Lower leg skin (tissue), 4 donors: ENCODE measurements around the gene IKBKG. TPM values are rescaled to one million over a fixed set of nuclear protein-coding genes. Genes with fewer than 3 reads are reported as not detected.
A peak's percentile ranks its signal among the peaks of the same experiment; 100 is the strongest.
"Not testable (repeated sequence)": the region's sequence is repeated elsewhere in the genome, so short reads cannot be mapped to it uniquely, and the experiment has no call there.

Experiments
- DNase-seq, 2 donors: peaks; one replicate each; pipeline ENCODE4 v3.0.0-alpha.2; 2019; ENCODE audit warnings: low spot score in 2 of 2
- H3K4me3 ChIP-seq: fragments of 200-600 bp; sonication (generic); 2 replicates; pipeline ENCODE4 v1.5.1; 2017; ENCODE audit warnings: mild to moderate bottlenecking, low read depth; ENCODE audit not compliant: poor library complexity, severe bottlenecking
- POLR2A ChIP-seq, 2 donors: fragments of 450-650 bp; IDR thresholded peaks; one replicate each; pipeline ENCODE4 v1.6.1; 2016 to 2017; ENCODE audit warnings: antibody characterized with exemption in 2 of 2, mild to moderate bottlenecking in 1 of 2, moderate library complexity in 1 of 2
- WGBS, 2 donors: methylation state at CpG; one replicate each; pipeline ENCODE4 v1.1.5; 2018; 5-methylcytosine and 5-hydroxymethylcytosine counted together
- intact Hi-C: fragments of 100-400 bp; cut with DNase I; formaldehyde crosslinking; loops from one replicate; pipeline ENCODE4 v1.15.0; 2023; ENCODE audit warnings: low total_unique reads
- total RNA-seq, 4 donors: library from RNA; depleted of rRNA; stranded (reverse); fragments of >200 nt; gene quantifications; one replicate each; pipeline ENCODE4 v1.1.0, GENCODE V29; 2016
- TF ChIP-seq, protein P1 (sequence below), 3 donors: fragments of 450-650 bp; IDR thresholded peaks; one replicate each; pipeline ENCODE4 v1.5.1; 2016; ENCODE audit warnings: antibody characterized with exemption in 3 of 3, mild to moderate bottlenecking in 3 of 3, moderate library complexity in 2 of 3

The IKBKG gene
- total RNA-seq, 4 donors from 2014 or later = 14.1 to 62.5 (median 22.1) TPM

DNA sequence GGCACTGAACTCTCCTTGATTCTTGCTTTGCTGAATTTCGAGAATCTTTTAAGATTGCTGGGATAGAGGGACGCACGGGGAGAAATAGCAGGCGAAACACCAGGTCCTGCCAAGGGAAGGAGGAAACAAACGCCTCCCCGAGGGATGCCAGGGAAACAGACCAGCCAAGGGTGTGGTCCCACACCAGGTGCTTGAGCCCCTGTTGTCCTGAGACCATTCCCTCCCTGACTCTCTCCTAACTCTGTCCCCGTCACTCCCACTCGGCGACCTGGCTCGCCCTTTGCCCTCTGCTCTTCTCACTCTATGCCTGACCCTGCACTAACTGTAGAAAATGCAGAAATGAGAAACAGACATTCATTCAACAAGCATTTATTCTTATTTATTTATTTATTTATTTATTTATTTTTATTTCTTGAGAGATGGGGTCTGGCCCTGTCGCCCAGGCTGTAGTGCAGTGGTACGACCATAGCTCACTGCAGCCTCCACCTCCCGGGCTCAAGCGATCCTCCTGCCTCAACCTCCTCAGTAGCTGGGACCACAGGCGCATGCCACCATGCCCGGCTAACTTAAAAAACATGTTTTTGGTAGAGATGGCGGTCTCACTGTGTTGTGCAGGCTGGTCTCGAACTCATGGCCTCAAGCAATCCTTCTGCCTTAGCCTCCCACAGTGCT, 55.5 kb downstream of the IKBKG start:
- H3K4me3 ChIP-seq = no peak overlapping the region
- intact Hi-C loops = no loop called here
- TF ChIP-seq, protein P1, sequence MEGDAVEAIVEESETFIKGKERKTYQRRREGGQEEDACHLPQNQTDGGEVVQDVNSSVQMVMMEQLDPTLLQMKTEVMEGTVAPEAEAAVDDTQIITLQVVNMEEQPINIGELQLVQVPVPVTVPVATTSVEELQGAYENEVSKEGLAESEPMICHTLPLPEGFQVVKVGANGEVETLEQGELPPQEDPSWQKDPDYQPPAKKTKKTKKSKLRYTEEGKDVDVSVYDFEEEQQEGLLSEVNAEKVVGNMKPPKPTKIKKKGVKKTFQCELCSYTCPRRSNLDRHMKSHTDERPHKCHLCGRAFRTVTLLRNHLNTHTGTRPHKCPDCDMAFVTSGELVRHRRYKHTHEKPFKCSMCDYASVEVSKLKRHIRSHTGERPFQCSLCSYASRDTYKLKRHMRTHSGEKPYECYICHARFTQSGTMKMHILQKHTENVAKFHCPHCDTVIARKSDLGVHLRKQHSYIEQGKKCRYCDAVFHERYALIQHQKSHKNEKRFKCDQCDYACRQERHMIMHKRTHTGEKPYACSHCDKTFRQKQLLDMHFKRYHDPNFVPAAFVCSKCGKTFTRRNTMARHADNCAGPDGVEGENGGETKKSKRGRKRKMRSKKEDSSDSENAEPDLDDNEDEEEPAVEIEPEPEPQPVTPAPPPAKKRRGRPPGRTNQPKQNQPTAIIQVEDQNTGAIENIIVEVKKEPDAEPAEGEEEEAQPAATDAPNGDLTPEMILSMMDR (IDR thresholded peaks at IDR 0.05) = no peak
- no peak for TF ChIP-seq POLR2A (IDR thresholded peaks at IDR 0.05)
- 77 to 83% methylated on average over 14 to 18 of the region's 18 CpGs for WGBS, 2 donors
- DNase-seq = peak in 1 of 2 donors; percentile 60

DNA sequence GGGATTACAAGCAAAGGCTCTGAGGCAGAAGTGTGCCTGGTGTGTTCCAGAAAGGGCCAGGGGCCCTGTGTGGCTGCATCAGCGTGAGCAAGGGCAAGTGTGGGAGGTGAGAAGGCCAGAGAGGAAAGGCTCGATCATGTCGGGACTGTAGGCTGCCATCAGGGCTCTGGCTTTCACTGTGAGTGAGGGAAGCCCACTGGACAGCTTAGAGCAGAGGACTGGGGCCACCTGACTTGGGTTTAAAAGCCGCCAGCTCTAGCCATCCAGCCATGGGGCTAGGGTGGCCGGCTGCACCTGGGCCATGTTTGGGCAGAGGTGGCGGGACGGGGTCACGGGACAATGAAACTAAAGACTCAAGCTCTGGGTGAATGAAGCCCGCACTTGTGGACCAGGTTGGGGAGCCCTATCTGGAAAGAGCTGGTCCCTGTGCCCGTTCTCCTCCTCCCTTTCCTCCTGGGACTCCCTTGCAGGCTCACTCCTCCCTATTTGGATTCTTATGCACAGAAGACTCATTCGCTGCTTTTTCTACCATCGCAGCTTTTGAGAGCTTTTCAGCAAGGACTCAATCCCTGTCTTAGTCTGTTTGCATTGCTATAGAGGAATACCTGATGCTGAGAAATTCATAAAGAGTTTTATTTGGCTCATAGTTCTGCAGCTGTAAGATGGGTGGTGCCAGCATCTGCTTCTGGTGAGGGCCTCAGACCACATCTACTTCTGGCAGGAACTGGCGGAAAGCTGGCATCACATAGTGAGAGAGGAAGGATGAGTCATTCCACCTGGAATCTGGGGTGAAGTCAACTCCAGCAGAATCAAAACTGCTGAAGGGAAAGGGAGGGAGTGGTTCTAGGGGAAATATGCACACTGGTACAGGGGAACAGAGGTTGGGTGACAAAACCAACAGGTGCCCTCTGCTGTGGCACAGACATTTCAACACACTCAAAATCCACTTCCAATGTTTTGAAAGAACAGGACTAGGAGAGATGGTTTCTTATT, 56.3 kb downstream of the IKBKG start:
- TF ChIP-seq POLR2A (IDR thresholded peaks at IDR 0.05) = no peak
- TF ChIP-seq, protein P1 (IDR thresholded peaks at IDR 0.05) = no peak
- intact Hi-C loops = no loop called here
- DNase-seq = peak in 1 of 2 donors; percentile 77
- 44 to 73% methylated on average over 7 to 13 of the region's 13 CpGs for WGBS, 2 donors
- H3K4me3 ChIP-seq = no peak overlapping the region

DNA sequence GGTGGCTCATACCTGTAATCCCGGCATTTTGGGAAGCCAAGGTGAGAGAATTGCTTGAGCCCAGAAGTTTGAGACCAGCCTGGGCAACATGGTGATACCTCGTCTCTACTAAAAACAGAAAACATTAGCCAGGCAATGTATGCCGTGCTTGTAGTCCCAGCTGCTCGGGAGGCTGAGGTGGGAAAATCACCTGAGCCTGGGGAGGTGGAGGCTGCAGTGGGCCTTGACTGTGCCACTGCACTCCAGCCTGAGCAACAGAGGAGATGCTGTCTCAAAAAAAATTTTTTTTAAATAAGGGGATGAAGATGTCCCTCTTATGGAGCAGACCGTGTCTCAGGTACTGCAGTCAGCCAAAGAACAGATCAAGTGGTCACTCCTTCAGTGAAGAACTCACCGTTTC, 58.1 kb downstream of the IKBKG start:
- TF ChIP-seq POLR2A (IDR thresholded peaks at IDR 0.05) = no peak
- TF ChIP-seq, protein P1 (IDR thresholded peaks at IDR 0.05) = no peak
- DNase-seq = peak in 1 of 2 donors; percentile 71
- intact Hi-C loops = no loop called here
- no peak overlapping the region for H3K4me3 ChIP-seq
- WGBS, 2 donors = 84 to 95% methylated on average over 6 of the region's 6 CpGs

DNA sequence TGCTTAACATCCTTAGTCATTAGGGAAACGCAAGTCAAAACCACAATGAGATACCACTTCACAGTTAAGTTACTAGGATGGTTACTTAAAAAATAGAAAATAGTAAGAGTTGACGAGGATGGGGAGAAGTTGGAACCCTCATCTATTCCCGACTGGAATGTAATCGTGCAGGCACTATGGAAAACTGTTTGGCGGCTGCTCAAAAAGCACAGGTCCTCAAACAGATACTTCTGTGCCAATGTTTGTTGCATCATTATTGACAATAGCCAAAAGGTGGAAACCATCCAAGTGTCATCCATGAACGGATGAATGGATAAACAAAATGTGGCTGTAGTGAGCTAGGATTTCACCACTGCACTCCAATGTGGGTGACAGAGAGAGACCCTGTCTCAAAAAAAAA, 60.0 kb downstream of the IKBKG start:
- WGBS, 2 donors = 69 to 72% methylated on average over 6 of the region's 6 CpGs
- TF ChIP-seq POLR2A (IDR thresholded peaks at IDR 0.05) = no peak
- TF ChIP-seq, protein P1 (IDR thresholded peaks at IDR 0.05) = no peak
- no peak overlapping the region for H3K4me3 ChIP-seq
- intact Hi-C loops = no loop called here
- peak in 1 of 2 donors; percentile 61 for DNase-seq

DNA sequence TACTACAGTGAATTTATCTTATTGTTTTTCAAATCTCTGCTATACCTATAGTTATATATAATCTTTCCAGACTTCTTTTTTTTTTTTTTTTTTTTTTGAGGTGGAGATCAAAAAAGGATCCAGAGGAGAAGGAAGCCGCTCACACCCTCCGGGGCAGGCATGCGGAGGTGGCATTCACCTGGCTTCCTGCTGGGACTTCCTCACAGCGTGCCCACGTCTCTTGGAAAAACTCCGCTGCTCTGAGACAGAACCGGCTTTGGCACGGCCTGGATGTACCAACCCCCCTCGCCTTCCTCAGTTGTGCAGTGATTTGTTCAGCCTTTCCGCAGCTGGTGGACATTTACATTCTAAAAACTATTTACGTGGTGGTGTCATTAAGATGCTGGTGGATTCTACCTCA, 60.6 kb downstream of the IKBKG start:
- intact Hi-C loops, H3K4me3 ChIP-seq: not testable (repeated sequence)
- 70 to 87% methylated on average over 11 of the region's 11 CpGs for WGBS, 2 donors
- DNase-seq = peak in 1 of 2 donors; percentile 17

DNA sequence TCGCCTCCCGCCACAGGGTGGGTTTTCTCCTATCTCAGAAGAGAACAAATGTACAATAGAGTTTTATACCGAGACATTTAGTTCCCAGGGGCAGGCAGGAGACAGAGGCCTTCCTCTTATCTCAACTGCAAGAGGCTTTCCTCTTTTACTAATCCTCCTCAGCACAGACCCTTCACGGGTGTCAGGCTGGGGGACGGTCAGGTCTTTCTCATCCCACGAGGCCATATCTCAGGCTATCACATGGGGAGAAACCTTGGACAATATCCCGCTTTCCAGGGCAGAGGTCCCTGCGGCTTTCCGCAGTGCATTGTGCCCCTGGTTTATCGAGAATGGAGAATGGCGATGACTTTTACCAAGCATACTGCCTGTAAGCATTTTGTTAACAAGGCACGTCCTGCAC, 61.4 kb downstream of the IKBKG start:
- WGBS, 2 donors = 86 to 87% methylated on average over 12 of the region's 12 CpGs
- H3K4me3 ChIP-seq, intact Hi-C loops: not testable (repeated sequence)
- DNase-seq = peak in 1 of 2 donors; percentile 25

DNA sequence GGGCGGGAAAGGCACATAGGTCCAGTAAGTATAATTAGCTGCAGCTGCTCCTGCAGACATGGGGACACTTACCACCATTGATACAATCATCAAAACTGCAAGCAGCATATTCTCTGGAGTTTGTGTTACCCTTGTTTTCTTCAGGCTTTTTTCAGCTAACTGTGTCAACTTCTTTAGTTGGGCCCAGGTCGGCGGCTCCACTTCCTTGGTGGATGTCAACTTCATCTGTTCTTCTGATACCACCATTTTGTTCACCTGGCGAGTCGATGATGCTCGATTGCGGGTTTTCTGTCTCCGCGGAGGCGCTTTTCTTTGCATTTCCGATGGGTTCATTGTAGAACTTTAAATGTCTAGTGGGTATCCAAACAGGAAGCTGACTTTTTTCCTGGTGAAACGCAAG, 63.7 kb downstream of the IKBKG start:
- H3K4me3 ChIP-seq, intact Hi-C loops: not testable (repeated sequence)
- 87 to 93% methylated on average over 12 of the region's 12 CpGs for WGBS, 2 donors
- DNase-seq = peak in 1 of 2 donors; percentile 45

DNA sequence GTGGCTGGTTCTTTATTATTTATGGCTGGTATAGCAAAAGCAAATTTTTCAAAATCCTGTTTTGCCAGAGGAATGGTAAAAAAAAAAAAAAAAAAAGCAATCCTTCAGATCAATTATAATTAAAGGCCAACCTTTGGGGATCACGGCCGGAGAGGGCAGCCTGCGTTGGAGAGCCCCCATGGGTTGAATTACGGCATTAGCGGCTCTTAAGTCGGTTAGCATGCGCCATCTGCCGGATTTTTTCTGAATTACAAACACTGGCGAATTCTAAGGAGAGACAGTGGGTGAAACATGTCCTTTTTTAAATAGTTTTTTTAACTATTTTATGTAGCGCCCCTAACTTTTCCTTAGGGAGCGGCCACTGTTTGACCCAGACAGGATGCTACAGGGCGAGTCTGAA, 66.2 kb downstream of the IKBKG start:
- H3K4me3 ChIP-seq, intact Hi-C loops: not testable (repeated sequence)
- 0 to 21% methylated on average over 5 to 8 of the region's 12 CpGs for WGBS, 2 donors
- DNase-seq = peak in 1 of 2 donors; percentile 46
